ENCODE measurements around the gene BMP2K.

DNA sequence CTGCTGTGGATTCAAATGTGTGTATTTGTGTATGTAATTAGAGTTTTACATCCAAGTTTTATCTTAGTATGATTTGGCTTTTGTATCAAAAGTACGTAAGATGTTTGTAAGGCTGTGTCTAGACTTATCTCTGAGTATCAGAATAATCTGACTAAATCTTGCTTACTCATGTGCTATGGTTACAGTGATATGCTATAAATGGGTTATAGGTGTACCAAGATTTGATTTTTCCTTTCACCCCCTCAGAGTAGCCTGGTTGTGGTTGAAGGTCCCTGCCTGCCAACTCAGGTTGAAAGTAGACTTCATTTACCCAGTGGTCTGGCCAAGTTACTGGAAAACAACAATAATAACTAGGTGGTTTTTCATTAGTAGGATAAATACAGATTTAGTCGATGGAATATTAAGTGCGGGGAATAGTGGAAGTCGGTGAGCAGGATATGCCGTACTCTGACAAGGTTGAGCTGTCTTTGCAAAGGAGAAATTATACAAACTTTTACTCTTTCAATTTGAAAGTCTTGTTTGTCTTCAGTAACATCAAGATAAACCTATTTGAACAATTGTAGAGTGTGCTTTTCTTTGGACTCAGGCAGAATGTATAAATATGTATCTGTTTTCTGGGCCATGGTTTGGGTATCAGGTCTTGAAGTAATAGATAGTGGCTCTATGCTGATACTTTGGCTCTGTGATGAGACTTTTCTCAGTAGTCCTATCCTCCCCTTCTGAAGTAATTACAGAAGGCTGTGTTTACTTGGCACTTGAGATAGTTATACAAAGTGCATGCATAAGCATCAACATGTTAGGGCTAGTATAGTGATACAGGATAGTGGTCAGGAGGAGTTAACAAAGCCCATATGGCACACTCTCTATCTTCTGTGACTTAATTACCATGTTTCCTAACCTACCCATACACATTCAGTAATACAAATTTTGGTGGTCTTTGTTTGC is 23.7 kb downstream of the BMP2K start:
- TF ChIP-seq CTCF (optimal IDR thresholded peaks at IDR 0.05 in 1 of 3, IDR thresholded peaks at IDR 0.05 in 1 of 3, conservative IDR thresholded peaks at IDR 0.05 in 1 of 3; ENCODE audit: extremely low read depth in 1 of 3, insufficient read depth in 2 of 3, low read length in 3 of 3) (no peak), EZH2 (IDR thresholded peaks at IDR 0.05; ENCODE audit: low read length) (no peak)
